Measurements from ENCODE around the gene MYL7.

- TF ChIP-seq CTCF (IDR thresholded peaks at IDR 0.05; ENCODE audit: low read depth, low read length, poor library complexity, severe bottlenecking) (no peak), EZH2phosphoT487 (IDR thresholded peaks at IDR 0.05; ENCODE audit: borderline replicate concordance, low read length) (no peak)
Measured at GRCh38 chr7:44105832-44106231, 35.3 kb downstream of the MYL7 start.

All from DOHH2 (cell line).